Measurements from ENCODE around the gene PLCXD1. TPM values are rescaled to one million over a fixed set of nuclear protein-coding genes. Genes with fewer than 3 reads are reported as not detected.

Gene PLCXD1
- total RNA-seq, 1 donor from 2014 or later: 10.9 TPM

- peaks cover 7% of the 10 kb centered on the region for H3K4me1 Mint-ChIP-seq (ENCODE audit: unreplicated experiment)
- peaks cover 22% of the 10 kb centered on the region for H3K36me3 Mint-ChIP-seq (ENCODE audit: unreplicated experiment)
- TF ChIP-seq CTCF (IDR thresholded peaks at IDR 0.05): no peak
- DNase-seq (ENCODE audit: extremely low spot score, unreplicated experiment): no peak
- no peaks in the 10 kb centered on the region for H3K27me3 Mint-ChIP-seq (ENCODE audit: unreplicated experiment)
- H3K4me3 Mint-ChIP-seq (ENCODE audit: unreplicated experiment): no peak overlapping the region
- no peak overlapping the region for H3K27ac Mint-ChIP-seq (ENCODE audit: unreplicated experiment)
- H3K9me3 Mint-ChIP-seq (ENCODE audit: unreplicated experiment): no peaks in the 10 kb centered on the region
These were observed 54.0 kb downstream of the PLCXD1 start for GRCh38 chrX:334971-335757.

GRCh38 chrX:335758-336155, 54.6 kb downstream of the PLCXD1 start:
- Mint-ChIP-seq H3K4me3 (ENCODE audit: unreplicated experiment) (no peak overlapping the region), H3K36me3 (ENCODE audit: unreplicated experiment) (peaks cover 23% of the 10 kb centered on the region), H3K9me3 (ENCODE audit: unreplicated experiment) (no peaks in the 10 kb centered on the region), H3K27ac (ENCODE audit: unreplicated experiment) (no peak overlapping the region), H3K4me1 (ENCODE audit: unreplicated experiment) (peaks cover 7% of the 10 kb centered on the region), H3K27me3 (ENCODE audit: unreplicated experiment) (no peaks in the 10 kb centered on the region)
- no peak for DNase-seq (ENCODE audit: extremely low spot score, unreplicated experiment)
- TF ChIP-seq CTCF (IDR thresholded peaks at IDR 0.05): no peak

GRCh38 chrX:336227-336626, 55.0 kb downstream of the PLCXD1 start:
- H3K27me3 Mint-ChIP-seq (ENCODE audit: unreplicated experiment): no peaks in the 10 kb centered on the region
- no peak for DNase-seq (ENCODE audit: extremely low spot score, unreplicated experiment)
- H3K9me3 Mint-ChIP-seq (ENCODE audit: unreplicated experiment): no peaks in the 10 kb centered on the region
- H3K27ac Mint-ChIP-seq (ENCODE audit: unreplicated experiment): no peak overlapping the region
- peaks cover 23% of the 10 kb centered on the region for H3K36me3 Mint-ChIP-seq (ENCODE audit: unreplicated experiment)
- H3K4me3 Mint-ChIP-seq (ENCODE audit: unreplicated experiment): no peak overlapping the region
- TF ChIP-seq CTCF (IDR thresholded peaks at IDR 0.05): no peak
- peaks cover 7% of the 10 kb centered on the region for H3K4me1 Mint-ChIP-seq (ENCODE audit: unreplicated experiment)

- no peak for TF ChIP-seq CTCF (IDR thresholded peaks at IDR 0.05)
- DNase-seq (ENCODE audit: extremely low spot score, unreplicated experiment): no peak
- Mint-ChIP-seq H3K27me3 (ENCODE audit: unreplicated experiment) (no peaks in the 10 kb centered on the region), H3K4me1 (ENCODE audit: unreplicated experiment) (no peaks in the 10 kb centered on the region), H3K4me3 (ENCODE audit: unreplicated experiment) (no peak overlapping the region), H3K9me3 (ENCODE audit: unreplicated experiment) (no peaks in the 10 kb centered on the region), H3K36me3 (ENCODE audit: unreplicated experiment) (peaks cover 27% of the 10 kb centered on the region), H3K27ac (ENCODE audit: unreplicated experiment) (no peak overlapping the region)
These were observed 56.2 kb downstream of the PLCXD1 start for GRCh38 chrX:337331-337831.

- no peak for TF ChIP-seq CTCF (IDR thresholded peaks at IDR 0.05)
- H3K9me3 Mint-ChIP-seq (ENCODE audit: unreplicated experiment): no peaks in the 10 kb centered on the region
- H3K27ac Mint-ChIP-seq (ENCODE audit: unreplicated experiment): no peak overlapping the region
- no peak overlapping the region for H3K4me3 Mint-ChIP-seq (ENCODE audit: unreplicated experiment)
- no peak for DNase-seq (ENCODE audit: extremely low spot score, unreplicated experiment)
- H3K36me3 Mint-ChIP-seq (ENCODE audit: unreplicated experiment): peaks cover 27% of the 10 kb centered on the region
- H3K27me3 Mint-ChIP-seq (ENCODE audit: unreplicated experiment): no peaks in the 10 kb centered on the region
- H3K4me1 Mint-ChIP-seq (ENCODE audit: unreplicated experiment): no peaks in the 10 kb centered on the region
These were observed 57.2 kb downstream of the PLCXD1 start for GRCh38 chrX:338281-338835.
